Hepatocyte (in vitro differentiated cells): ENCODE measurements around the gene SLMAP. TPM values are rescaled to one million over a fixed set of nuclear protein-coding genes. Genes with fewer than 3 reads are reported as not detected.

Experiments used
- DNase-seq: peaks from one replicate; pipeline ENCODE4 v3.0.0-alpha.2; 2016; ENCODE audit warnings: low spot score
- H2AFZ ChIP-seq: fragments of 200-600 bp; sonication (generic); 2 replicates; pipeline ENCODE4 v1.6.0; 2016; ENCODE audit warnings: antibody characterized with exemption, mild to moderate bottlenecking
- H3K27ac ChIP-seq: fragments of 200-600 bp; sonication (generic); 2 replicates; pipeline ENCODE4 v1.5.1; 2016; ENCODE audit warnings: mild to moderate bottlenecking
- H3K27me3 ChIP-seq: fragments of 200-600 bp; sonication (generic); 2 replicates; pipeline ENCODE4 v1.6.1; 2016
- H3K36me3 ChIP-seq: fragments of 200-600 bp; sonication (generic); replicated peaks from 2 replicates; pipeline ENCODE4 v1.5.1; 2016; ENCODE audit warnings: low read depth; ENCODE audit not compliant: insufficient read depth
- H3K4me1 ChIP-seq: fragments of 200-600 bp; sonication (generic); 2 replicates; pipeline ENCODE4 v1.5.1; 2016; ENCODE audit warnings: mild to moderate bottlenecking, moderate library complexity; ENCODE audit not compliant: insufficient read depth
- H3K4me2 ChIP-seq: fragments of 200-600 bp; sonication (generic); 2 replicates; pipeline ENCODE4 v1.6.0; 2016
- H3K4me3 ChIP-seq: fragments of 200-600 bp; sonication (generic); 2 replicates; pipeline ENCODE4 v1.5.1; 2016; ENCODE audit warnings: mild to moderate bottlenecking
- H3K79me2 ChIP-seq: fragments of 200-600 bp; sonication (generic); 2 replicates; pipeline ENCODE4 v1.6.0; 2017; ENCODE audit warnings: mild to moderate bottlenecking
- H3K9me2 ChIP-seq: fragments of 200-600 bp; sonication (generic); replicated peaks from 2 replicates; pipeline ENCODE4 v1.6.0; 2017; ENCODE audit warnings: mild to moderate bottlenecking; ENCODE audit not compliant: insufficient read depth
- H3K9me3 ChIP-seq: fragments of 200-600 bp; sonication (generic); 2 replicates; pipeline ENCODE4 v1.5.1; 2016; ENCODE audit warnings: low read depth, mild to moderate bottlenecking
- H4K20me1 ChIP-seq: fragments of 200-600 bp; sonication (generic); 2 replicates; pipeline ENCODE4 v1.6.0; 2016; ENCODE audit warnings: mild to moderate bottlenecking; ENCODE audit not compliant: insufficient read depth, poor library complexity, severe bottlenecking
- CTCF ChIP-seq: fragments of 200-600 bp; sonication (generic); IDR thresholded peaks from 2 replicates; pipeline ENCODE4 v1.5.1; 2016; ENCODE audit warnings: antibody characterized with exemption, mild to moderate bottlenecking; ENCODE audit not compliant: poor library complexity
- EZH2 ChIP-seq: fragments of 200-600 bp; sonication (generic); IDR thresholded peaks from 2 replicates; pipeline ENCODE4 v1.6.1; 2016; ENCODE audit warnings: antibody characterized with exemption, mild to moderate bottlenecking, borderline replicate concordance
- EZH2phosphoT487 ChIP-seq: fragments of 200-600 bp; sonication (generic); IDR thresholded peaks from one replicate; pipeline ENCODE4 v1.6.1; 2018; ENCODE audit warnings: antibody characterized with exemption, mild to moderate bottlenecking, low read depth, moderate library complexity; ENCODE audit not compliant: unreplicated experiment, severe bottlenecking
- WGBS: methylation state at CpG from one replicate; pipeline ENCODE4 v1.1.6; 2016; ENCODE audit warnings: low lambda C conversion rate; ENCODE audit errors: missing lambda C conversion rate; 5-methylcytosine and 5-hydroxymethylcytosine counted together
- polyA plus RNA-seq: library from polyadenylated mRNA; unstranded; fragments of >200 nt; fragmentation: Nextera tagmentation; extraction: Ambion mirVana; gene quantifications from 2 replicates; pipeline ENCODE4 v1.2.1, GENCODE V29; 2016
- total RNA-seq: library from RNA; depleted of rRNA; stranded (reverse); fragments of >200 nt; gene quantifications from 2 replicates; pipeline ENCODE4 v1.2.3, GENCODE V29; 2014

The SLMAP gene
- total and polyA plus RNA-seq, 2 experiments from 2014 or later = 22.8 to 46.0 TPM

DNA sequence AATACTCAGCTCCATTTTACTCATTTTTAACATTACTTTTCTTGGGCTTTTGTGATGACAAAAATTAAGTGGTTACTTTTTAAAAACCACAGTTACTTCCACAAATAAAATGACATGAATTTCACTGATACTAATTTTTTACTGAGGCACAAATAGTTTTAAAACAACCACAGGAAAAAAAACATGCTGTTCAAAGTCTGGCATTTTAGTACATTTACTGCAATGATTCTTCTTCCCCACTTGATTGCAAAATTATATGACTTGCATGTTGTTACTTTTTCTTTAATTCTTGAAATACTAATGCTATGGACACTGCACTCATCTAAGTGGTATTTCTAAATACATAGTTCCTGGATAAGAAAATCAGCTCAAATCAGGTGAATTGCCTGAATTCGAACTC lies 24.8 kb upstream of the SLMAP start:
- no peaks in the 10 kb centered on the region for H4K20me1 ChIP-seq
- no peaks in the 10 kb centered on the region for H3K36me3 ChIP-seq
- H3K9me3 ChIP-seq = no peaks in the 10 kb centered on the region
- TF ChIP-seq CTCF = no peak
- no peak for TF ChIP-seq EZH2
- no peak for TF ChIP-seq EZH2phosphoT487
- no peak overlapping the region for H3K4me2 ChIP-seq
- no peak overlapping the region for H3K4me3 ChIP-seq
- no peaks in the 10 kb centered on the region for H3K4me1 ChIP-seq
- DNase-seq = no peak
- no peaks in the 10 kb centered on the region for H3K79me2 ChIP-seq
- WGBS = 85% methylated on average over 1 of the region's 1 CpG
- H2AFZ ChIP-seq = no peak overlapping the region
- H3K27ac ChIP-seq = no peak overlapping the region
- no peaks in the 10 kb centered on the region for H3K9me2 ChIP-seq
- H3K27me3 ChIP-seq = no peaks in the 10 kb centered on the region

GRCh38 chr3:57733790-57734189 lies 22.3 kb upstream of the SLMAP start:
- TF ChIP-seq EZH2phosphoT487 (no peak), EZH2 (no peak), CTCF (no peak)
- H3K79me2 ChIP-seq = no peaks in the 10 kb centered on the region
- H3K4me2 ChIP-seq = no peak overlapping the region
- no peaks in the 10 kb centered on the region for H3K36me3 ChIP-seq
- no peaks in the 10 kb centered on the region for H3K9me3 ChIP-seq
- H3K27me3 ChIP-seq = no peaks in the 10 kb centered on the region
- DNase-seq = no peak
- H3K9me2 ChIP-seq = no peaks in the 10 kb centered on the region
- no peaks in the 10 kb centered on the region for H3K4me1 ChIP-seq
- WGBS = 90% methylated on average over 2 of the region's 2 CpGs
- no peak overlapping the region for H2AFZ ChIP-seq
- H3K27ac ChIP-seq = no peak overlapping the region
- H3K4me3 ChIP-seq = no peak overlapping the region
- no peaks in the 10 kb centered on the region for H4K20me1 ChIP-seq

DNA sequence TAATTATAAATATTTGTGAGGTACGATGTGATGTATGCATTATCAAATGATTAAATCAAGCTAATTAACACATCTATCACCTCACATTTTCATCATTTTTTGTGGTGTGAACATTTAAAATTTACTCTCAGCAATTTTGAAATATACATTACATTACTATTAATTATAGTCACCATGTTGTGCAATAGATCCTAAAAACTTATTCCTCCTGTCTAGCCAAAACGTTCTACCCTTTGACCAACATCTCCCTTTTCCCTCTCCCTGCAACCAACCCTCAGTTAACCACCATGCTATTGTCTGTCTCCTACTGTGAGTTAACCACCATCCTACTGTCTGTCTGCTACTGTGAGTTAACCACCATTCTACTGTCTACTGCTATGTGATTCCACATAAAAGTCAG lies 20.7 kb upstream of the SLMAP start:
- Histone ChIP-seq H3K9me3 (no peaks in the 10 kb centered on the region), H3K27me3 (no peaks in the 10 kb centered on the region), H3K4me2 (no peak overlapping the region), H3K27ac (no peak overlapping the region), H4K20me1 (no peaks in the 10 kb centered on the region), H3K9me2 (no peaks in the 10 kb centered on the region), H3K4me1 (no peaks in the 10 kb centered on the region), H3K36me3 (no peaks in the 10 kb centered on the region), H2AFZ (no peak overlapping the region), H3K4me3 (no peak overlapping the region), H3K79me2 (no peaks in the 10 kb centered on the region)
- no peak for DNase-seq
- WGBS = 78% methylated on average over 2 of the region's 2 CpGs
- TF ChIP-seq CTCF (no peak), EZH2 (no peak), EZH2phosphoT487 (no peak)

GRCh38 chr3:57737840-57738239 lies 18.3 kb upstream of the SLMAP start:
- 91% methylated on average over 6 of the region's 7 CpGs for WGBS
- Histone ChIP-seq H3K79me2 (no peaks in the 10 kb centered on the region), H3K9me3 (no peaks in the 10 kb centered on the region), H3K4me2 (no peak overlapping the region), H3K27ac (no peak overlapping the region), H3K9me2 (no peaks in the 10 kb centered on the region), H3K4me1 (no peaks in the 10 kb centered on the region), H3K36me3 (no peaks in the 10 kb centered on the region), H4K20me1 (no peaks in the 10 kb centered on the region), H3K27me3 (no peaks in the 10 kb centered on the region), H2AFZ (no peak overlapping the region), H3K4me3 (no peak overlapping the region)
- TF ChIP-seq EZH2phosphoT487 = no peak
- TF ChIP-seq CTCF = no peak
- no peak for TF ChIP-seq EZH2
- no peak for DNase-seq
